HepG2 (cell line): ENCODE measurements around the gene ZBTB4. TPM values are rescaled to one million over a fixed set of nuclear protein-coding genes. Genes with fewer than 3 reads are reported as not detected.

ENCODE experiments used
- ATAC-seq: fragments of 200-7000 bp; cut with Tn5 transposase; 3 replicates; pipeline ENCODE4 v1.9.1; 2020; ENCODE audit warnings: mild to moderate bottlenecking, moderate library complexity
- BruUV-seq: library from RNA; stranded (reverse); fragments of 400-500 nt; replicated peaks from 2 replicates; lab custom pipeline; 2021; lab: Mats Ljungman, UMichigan
- CTCF ChIA-PET: fragments of 300-600 bp; formaldehyde crosslinking; extraction: SDS; loops from one replicate; lab custom pipeline; 2021; ENCODE audit warnings: low total read pairs, inconsistent platforms, low intra/inter-chr PET ratio; lab: Yijun Ruan, JAX
- POLR2A ChIA-PET: fragments of 350-600 bp; sonication (Branson Sonifier 250); formaldehyde crosslinking; loops from one replicate; lab custom pipeline; 2020; ENCODE audit warnings: antibody characterized with exemption, inconsistent platforms; lab: Yijun Ruan, JAX
- DNase-seq: peaks from one replicate; pipeline ENCODE4 v3.0.0-alpha.2; 2015; ENCODE audit warnings: low spot score
- FAIRE-seq: peaks from 3 replicates; lab custom pipeline; 2011; peaks lifted over from hg19 to GRCh38; lab: Jason Lieb, UNC
- H2AFZ ChIP-seq: one replicate; pipeline ENCODE4 v1.6.1; 2011; ENCODE audit warnings: low read length, inconsistent platforms
- H3K27ac ChIP-seq: fragments of 300-600 bp; 3 replicates; pipeline ENCODE4 v1.8.0; 2011; ENCODE audit warnings: mixed run types, mild to moderate bottlenecking, mixed read lengths, low read length, inconsistent platforms; ENCODE audit not compliant: insufficient read depth; ENCODE audit errors: extremely low read length
- H3K27me3 ChIP-seq, 2 experiments: fragments of 200-600 bp in 1 of 2; 2 replicates in 1 of 2; 3 replicates in 1 of 2; pipeline versions ENCODE4 v1.6.0 to v1.8.0; 2011; ENCODE audit warnings: low read length in 2 of 2, mild to moderate bottlenecking in 2 of 2, moderate library complexity in 2 of 2, inconsistent platforms in 1 of 2; ENCODE audit not compliant: insufficient read depth in 2 of 2, control insufficient read depth in 1 of 2
- H3K36me3 ChIP-seq, 2 experiments: fragments of 200-600 bp in 1 of 2; replicated peaks in 1 of 2; 2 replicates in 1 of 2; 3 replicates in 1 of 2; pipeline versions ENCODE4 v1.5.1 to v1.8.0; 2011; ENCODE audit warnings: low read length in 2 of 2, inconsistent platforms in 1 of 2; ENCODE audit not compliant: insufficient read depth in 2 of 2, control insufficient read depth in 1 of 2
- H3K4me1 ChIP-seq: 2 replicates; pipeline ENCODE4 v1.5.1; 2012; ENCODE audit warnings: low read length, inconsistent platforms; ENCODE audit not compliant: insufficient read depth
- H3K4me2 ChIP-seq: 2 replicates; pipeline ENCODE4 v1.6.0; 2011; ENCODE audit warnings: low read depth, low read length, inconsistent platforms
- H3K4me3 ChIP-seq, 3 experiments: fragments of 200-600 bp in 1 of 3; sonication (generic), shearing (Covaris generic) in 1 of 3; replicated peaks in 1 of 3; 2 replicates each; pipeline ENCODE4 v1.5.1; 2011 to 2016; ENCODE audit warnings: low read length in 3 of 3, inconsistent platforms in 2 of 3, low read depth in 2 of 3, mild to moderate bottlenecking in 2 of 3, control low read depth in 1 of 3, mixed read lengths in 1 of 3; ENCODE audit not compliant: insufficient read depth in 1 of 3
- H3K79me2 ChIP-seq: one replicate; pipeline ENCODE4 v1.6.1; 2011; ENCODE audit warnings: low read length, inconsistent platforms; ENCODE audit not compliant: insufficient read depth
- H3K9ac ChIP-seq: 2 replicates; pipeline ENCODE4 v1.6.0; 2011; ENCODE audit warnings: mild to moderate bottlenecking, low read depth, low read length, inconsistent platforms; ENCODE audit not compliant: insufficient read depth
- H3K9me3 ChIP-seq: 2 replicates; pipeline ENCODE4 v1.5.1; 2012; ENCODE audit warnings: mild to moderate bottlenecking, low read length
- H4K20me1 ChIP-seq: 2 replicates; pipeline ENCODE4 v1.6.0; 2011; ENCODE audit warnings: inconsistent platforms, mild to moderate bottlenecking, low read length, moderate library complexity; ENCODE audit not compliant: insufficient read depth
- CBFB ChIP-seq: sonication (generic); formaldehyde crosslinking; IDR thresholded peaks from 2 replicates; pipeline ENCODE4 v1.4.0; 2020; ENCODE audit warnings: missing genetic modification reagents
- DMAP1 ChIP-seq: IDR thresholded peaks from 2 replicates; pipeline ENCODE4 v1.6.1; 2016
- GLI4 ChIP-seq: sonication (generic); formaldehyde crosslinking; IDR thresholded peaks from 2 replicates; pipeline ENCODE4 v1.5.1; 2020; ENCODE audit warnings: missing genetic modification reagents, mild to moderate bottlenecking, moderate library complexity, borderline replicate concordance
- GTF3A ChIP-seq: sonication (generic); formaldehyde crosslinking; conservative IDR thresholded peaks from 2 replicates; pipeline ENCODE4 v1.4.0; 2020; ENCODE audit warnings: mild to moderate bottlenecking, missing genetic modification reagents
- JUNB ChIP-seq: sonication (generic); formaldehyde crosslinking; IDR thresholded peaks from 2 replicates; pipeline ENCODE4 v1.8.0; 2022; ENCODE audit warnings: missing genetic modification reagents, mild to moderate bottlenecking, borderline replicate concordance
- KDM3A ChIP-seq: IDR thresholded peaks from 2 replicates; pipeline ENCODE4 v1.6.1; 2018; ENCODE audit warnings: low read depth, missing compliant biosample characterization
- MATR3 ChIP-seq: sonication (generic); formaldehyde crosslinking; IDR thresholded peaks from 2 replicates; pipeline ENCODE4 v1.4.0; 2020; ENCODE audit warnings: missing genetic modification reagents
- MTA1 ChIP-seq: sonication (generic); formaldehyde crosslinking; IDR thresholded peaks from 2 replicates; pipeline ENCODE4 v1.4.0; 2020; ENCODE audit warnings: missing genetic modification reagents, mild to moderate bottlenecking, borderline replicate concordance
- NPAS2 ChIP-seq: sonication (generic); formaldehyde crosslinking; IDR thresholded peaks from 2 replicates; pipeline ENCODE4 v1.8.0; 2022; ENCODE audit warnings: mild to moderate bottlenecking, missing genetic modification reagents, borderline replicate concordance
- NR2F1 ChIP-seq, 2 experiments: fragments of 450-650 bp in 1 of 2; formaldehyde crosslinking in 1 of 2; IDR thresholded peaks; 2 replicates each; pipeline versions ENCODE4 v1.5.0 to v1.6.1; 2016 to 2020; ENCODE audit warnings: mild to moderate bottlenecking in 1 of 2, missing compliant biosample characterization in 1 of 2, missing genetic modification reagents in 1 of 2, moderate library complexity in 1 of 2
- PRPF4 ChIP-seq: fragments of 200-400 bp; formaldehyde crosslinking; IDR thresholded peaks from 2 replicates; pipeline ENCODE4 v1.6.1; 2016; ENCODE audit warnings: low read length, low read depth; ENCODE audit not compliant: poor library complexity, severe bottlenecking
- SMARCE1 ChIP-seq: fragments of 450-650 bp; IDR thresholded peaks from 2 replicates; pipeline ENCODE4 v1.6.1; 2017; ENCODE audit warnings: borderline replicate concordance
- SRSF9 ChIP-seq: fragments of 200-400 bp; formaldehyde crosslinking; IDR thresholded peaks from 2 replicates; pipeline ENCODE4 v1.6.1; 2018; ENCODE audit warnings: borderline replicate concordance, mild to moderate bottlenecking, low read depth, low read length; ENCODE audit not compliant: insufficient read depth, poor library complexity, severe bottlenecking
- TCF12 ChIP-seq, 2 experiments: fragments of 450-650 bp in 1 of 2; sonication (generic) in 1 of 2; formaldehyde crosslinking in 1 of 2; IDR thresholded peaks; 2 replicates each; pipeline versions ENCODE4 v1.6.1 to v1.8.0; 2017 to 2022; ENCODE audit warnings: antibody characterized with exemption in 1 of 2, mild to moderate bottlenecking in 1 of 2, missing genetic modification reagents in 1 of 2, moderate library complexity in 1 of 2
- ZFX ChIP-seq: sonication (generic); formaldehyde crosslinking; IDR thresholded peaks from 2 replicates; pipeline ENCODE4 v1.4.0; 2020; ENCODE audit warnings: mild to moderate bottlenecking, low read depth, missing genetic modification reagents, moderate library complexity
- ZNF124 ChIP-seq: sonication (generic); formaldehyde crosslinking; IDR thresholded peaks from 2 replicates; pipeline ENCODE4 v1.4.0; 2020; ENCODE audit warnings: missing genetic modification reagents
- ZNF230 ChIP-seq: sonication (generic); formaldehyde crosslinking; IDR thresholded peaks from 2 replicates; pipeline ENCODE4 v1.4.0; 2020; ENCODE audit warnings: mild to moderate bottlenecking, missing genetic modification reagents
- ZNF432 ChIP-seq: sonication (generic); formaldehyde crosslinking; IDR thresholded peaks from 2 replicates; pipeline ENCODE4 v1.5.0; 2020; ENCODE audit warnings: missing genetic modification reagents, mild to moderate bottlenecking, borderline replicate concordance
- ZNF563 ChIP-seq: sonication (generic); formaldehyde crosslinking; IDR thresholded peaks from 2 replicates; pipeline ENCODE4 v1.8.0; 2022; ENCODE audit warnings: mild to moderate bottlenecking, moderate library complexity, missing genetic modification reagents
- WGBS: methylation state at CpG from one replicate; pipeline ENCODE4 v1.1.6; 2017; ENCODE audit warnings: low lambda C conversion rate; 5-methylcytosine and 5-hydroxymethylcytosine counted together
- in situ Hi-C: cut with HindIII; loops from 2 replicates; pipeline ENCODE4 v1.10.0; 2017; ENCODE audit warnings: low pct_unique_long_range_greater_than_20kb; ENCODE audit not compliant: extremely low pct_ligation_motif_present
- intact Hi-C: fragments of 100-400 bp; cut with micrococcal nuclease; formaldehyde crosslinking; loops from one replicate; pipeline ENCODE4 v1.10.0; 2022; ENCODE audit not compliant: unreplicated experiment
- polyA plus RNA-seq, 8 experiments: library from polyadenylated mRNA; depleted of rRNA in 3 of 8; stranded (reverse) in 7 of 8; unstranded in 1 of 8; fragments of >200 nt; fragmentation: Illumina TruSeq in 4 of 8; extraction: Trizol in 4 of 8; gene quantifications; 2 replicates each; pipeline versions ENCODE4 v1.2.1 to v1.2.3, GENCODE V29; 2011 to 2016; ENCODE audit warnings: low read depth in 4 of 8, missing spikeins in 1 of 8, mixed read lengths in 1 of 8; ENCODE audit not compliant: insufficient read depth in 1 of 8
- total RNA-seq, 5 experiments: library from RNA; depleted of rRNA; stranded (reverse); fragments of >200 nt; fragmentation: Illumina TruSeq; extraction: Trizol; gene quantifications; 2 replicates each; pipeline ENCODE4 v1.2.3, GENCODE V29; 2016; ENCODE audit warnings: low read depth in 1 of 5
- TF ChIP-seq, protein P1 (sequence below): sonication (generic); formaldehyde crosslinking; IDR thresholded peaks from 2 replicates; pipeline ENCODE4 v1.4.0; 2020; ENCODE audit warnings: mild to moderate bottlenecking, missing genetic modification reagents

The ZBTB4 gene
- total and polyA plus RNA-seq, 2 of the 13 experiments (the other 11 are each of a cell fraction or from before 2014, with no cell fraction given) = 4.3 to 7.4 TPM

DNA sequence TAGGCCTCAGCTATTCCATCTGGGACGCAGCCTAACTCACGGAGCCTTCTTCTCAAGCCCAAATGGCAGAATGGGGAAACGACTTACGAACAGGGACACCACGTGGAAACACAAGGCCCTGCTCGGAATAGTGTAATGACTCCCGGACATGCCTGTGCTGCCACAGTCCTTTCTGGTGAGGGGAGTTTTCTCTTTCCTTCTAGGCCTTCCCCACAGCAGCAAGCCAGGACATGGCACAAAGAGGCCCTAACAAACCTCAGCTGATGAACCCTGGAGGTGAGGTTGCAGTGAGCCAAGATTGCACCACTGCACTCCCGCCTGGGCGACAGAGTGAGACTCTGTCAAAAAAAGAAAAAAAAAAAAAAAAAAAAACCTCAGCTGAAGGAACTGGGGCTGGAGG is 15.3 kb downstream of the ZBTB4 start:
- no peak for ATAC-seq
- H3K27ac ChIP-seq = no peak overlapping the region
- no peak overlapping the region for H2AFZ ChIP-seq
- no peak for FAIRE-seq
- no peak overlapping the region for H3K4me3 ChIP-seq
- WGBS = 89% methylated on average over 7 of the region's 9 CpGs
- peaks cover 8% of the 10 kb centered on the region; the same call in 1 of the 2 replicates for H4K20me1 ChIP-seq
- no peak for TF ChIP-seq ZNF563
- no peak for TF ChIP-seq NR2F1 (CRISPR knock-in tag; IDR thresholded peaks at IDR 0.05)
- no peak for TF ChIP-seq SRSF9
- in situ Hi-C loops (no loop called here), intact Hi-C loops (no loop called here)
- H3K9me3 ChIP-seq = no peaks in the 10 kb centered on the region
- no peak for DNase-seq
- H3K9ac ChIP-seq = no peak overlapping the region
- POLR2A ChIA-PET = no interaction called here
- H3K27me3 ChIP-seq = no peaks in the 10 kb centered on the region
- no peaks in the 10 kb centered on the region for H3K79me2 ChIP-seq
- H3K4me2 ChIP-seq = no peak overlapping the region
- CTCF ChIA-PET = no interaction called here
- H3K4me1 ChIP-seq = peaks cover 14% of the 10 kb centered on the region; the same call in 1 of the 2 replicates
- H3K36me3 ChIP-seq = peaks cover 0 to 2% of the 10 kb centered on the region in 2 experiments; a peak in 3 of 5 replicates
- BruUV-seq = no TSS peak

DNA sequence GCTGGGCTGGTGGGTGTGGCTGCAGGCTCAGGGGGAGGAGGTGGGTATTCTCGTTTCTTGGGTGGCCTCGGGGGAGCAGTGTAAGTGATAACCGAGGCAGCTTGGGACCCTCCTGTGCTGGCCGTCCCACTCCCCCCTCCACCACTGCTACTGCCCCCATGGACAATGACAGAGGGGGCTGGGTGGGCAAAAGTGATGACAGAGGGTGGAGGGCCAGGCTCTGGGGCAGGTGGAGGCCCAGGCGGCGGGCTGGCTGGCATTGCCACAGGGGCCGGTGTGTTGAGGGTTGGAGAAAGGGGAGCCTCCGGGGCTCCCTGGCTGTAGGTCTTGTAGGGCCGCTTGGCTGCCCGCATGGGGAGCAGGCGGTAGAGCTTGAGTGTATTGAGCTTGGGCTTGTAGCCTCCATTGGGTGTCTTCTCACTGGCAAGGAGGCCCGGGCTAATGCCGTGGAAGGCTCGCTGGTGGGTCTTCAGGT is 16.0 kb downstream of the ZBTB4 start:
- in situ Hi-C loops = no loop called here
- no TSS peak for BruUV-seq
- TF ChIP-seq MTA1 (CRISPR knock-in tag) (no peak), ZNF124 (CRISPR knock-in tag) (no peak), PRPF4 (no peak), GLI4 (CRISPR knock-in tag) (no peak), ZNF230 (CRISPR knock-in tag) (no peak), GTF3A (CRISPR knock-in tag) (no peak), TCF12 (IDR thresholded peaks at IDR 0.05) (no peak), TCF12 (CRISPR knock-in tag; IDR thresholded peaks at IDR 0.05) (no peak), JUNB (no peak), ZFX (CRISPR knock-in tag) (no peak), ZNF432 (CRISPR knock-in tag) (no peak), MATR3 (CRISPR knock-in tag) (no peak), SMARCE1 (no peak), KDM3A (CRISPR knock-in tag) (no peak), CBFB (no peak), DMAP1 (CRISPR knock-in tag) (no peak), NPAS2 (CRISPR knock-in tag) (no peak)
- TF ChIP-seq, protein P1, sequence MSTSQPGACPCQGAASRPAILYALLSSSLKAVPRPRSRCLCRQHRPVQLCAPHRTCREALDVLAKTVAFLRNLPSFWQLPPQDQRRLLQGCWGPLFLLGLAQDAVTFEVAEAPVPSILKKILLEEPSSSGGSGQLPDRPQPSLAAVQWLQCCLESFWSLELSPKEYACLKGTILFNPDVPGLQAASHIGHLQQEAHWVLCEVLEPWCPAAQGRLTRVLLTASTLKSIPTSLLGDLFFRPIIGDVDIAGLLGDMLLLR (CRISPR knock-in tag) = no peak

More for the DNA sequence above, 16.0 kb downstream of the ZBTB4 start:
- Histone ChIP-seq H3K9ac (no peak overlapping the region), H3K4me3 (no peak overlapping the region), H2AFZ (no peak overlapping the region), H3K36me3 (peaks cover 0 to 2% of the 10 kb centered on the region in 2 experiments; a peak in 3 of 5 replicates), H4K20me1 (peaks cover 5% of the 10 kb centered on the region; the same call in 1 of the 2 replicates), H3K4me2 (no peak overlapping the region), H3K9me3 (no peaks in the 10 kb centered on the region), H3K27ac (no peak overlapping the region), H3K79me2 (no peaks in the 10 kb centered on the region), H3K27me3 (no peaks in the 10 kb centered on the region), H3K4me1 (peaks cover 8% of the 10 kb centered on the region; the same call in 1 of the 2 replicates)
- ATAC-seq = no peak; the same call in 1 of the 3 replicates
- POLR2A ChIA-PET = no interaction called here
- no peak for FAIRE-seq
- CTCF ChIA-PET = no interaction called here
- DNase-seq = no peak
- WGBS = 99% methylated on average over 12 of the region's 14 CpGs
- intact Hi-C loops = no loop called here
